Measurements from ENCODE around the gene C9orf72. TPM values are rescaled to one million over a fixed set of nuclear protein-coding genes. Genes with fewer than 3 reads are reported as not detected.

Gene C9orf72
- total and polyA plus RNA-seq, 11 donors, result 7.2 to 27.2 (median 13.8) TPM

DNA sequence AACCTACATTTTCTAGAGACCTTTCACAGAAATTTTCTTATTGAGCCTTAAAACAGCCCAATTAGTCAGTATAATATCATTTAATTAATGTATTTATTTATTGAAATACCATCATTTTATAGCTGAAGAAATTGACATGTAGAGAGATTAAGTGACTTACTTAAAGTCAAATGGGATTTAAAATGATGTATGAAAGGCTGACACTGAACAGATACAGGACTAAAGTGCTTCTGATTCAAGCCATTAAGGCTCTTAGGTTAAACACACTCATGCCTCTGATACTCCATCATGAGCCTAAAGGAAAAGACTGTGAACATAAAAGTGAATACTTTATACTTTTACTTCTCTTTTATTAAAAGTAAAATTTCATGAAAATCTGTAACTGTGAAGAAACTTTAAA is 12.8 kb downstream of the C9orf72 start:
- Histone ChIP-seq H3K4me3 (no peak overlapping the region), H3K36me3 (peaks cover 3 to 98% (median 77%) of the 10 kb centered on the region in 9 donors), H3K4me1 (peaks cover 0 to 5% (median 0%) of the 10 kb centered on the region in 12 donors), H3K9me3 (no peaks in the 10 kb centered on the region), H3K27ac (no peak overlapping the region), H3K27me3 (no peaks in the 10 kb centered on the region)
- intact Hi-C loops (cut with DNase I), result no loop called here
- DNase-seq (no peak), ATAC-seq (no peak)
- TF ChIP-seq, protein P1, sequence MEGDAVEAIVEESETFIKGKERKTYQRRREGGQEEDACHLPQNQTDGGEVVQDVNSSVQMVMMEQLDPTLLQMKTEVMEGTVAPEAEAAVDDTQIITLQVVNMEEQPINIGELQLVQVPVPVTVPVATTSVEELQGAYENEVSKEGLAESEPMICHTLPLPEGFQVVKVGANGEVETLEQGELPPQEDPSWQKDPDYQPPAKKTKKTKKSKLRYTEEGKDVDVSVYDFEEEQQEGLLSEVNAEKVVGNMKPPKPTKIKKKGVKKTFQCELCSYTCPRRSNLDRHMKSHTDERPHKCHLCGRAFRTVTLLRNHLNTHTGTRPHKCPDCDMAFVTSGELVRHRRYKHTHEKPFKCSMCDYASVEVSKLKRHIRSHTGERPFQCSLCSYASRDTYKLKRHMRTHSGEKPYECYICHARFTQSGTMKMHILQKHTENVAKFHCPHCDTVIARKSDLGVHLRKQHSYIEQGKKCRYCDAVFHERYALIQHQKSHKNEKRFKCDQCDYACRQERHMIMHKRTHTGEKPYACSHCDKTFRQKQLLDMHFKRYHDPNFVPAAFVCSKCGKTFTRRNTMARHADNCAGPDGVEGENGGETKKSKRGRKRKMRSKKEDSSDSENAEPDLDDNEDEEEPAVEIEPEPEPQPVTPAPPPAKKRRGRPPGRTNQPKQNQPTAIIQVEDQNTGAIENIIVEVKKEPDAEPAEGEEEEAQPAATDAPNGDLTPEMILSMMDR (IDR thresholded peaks at IDR 0.05), result no peak
- TF ChIP-seq POLR2A (IDR thresholded peaks at IDR 0.05), result no peak

DNA sequence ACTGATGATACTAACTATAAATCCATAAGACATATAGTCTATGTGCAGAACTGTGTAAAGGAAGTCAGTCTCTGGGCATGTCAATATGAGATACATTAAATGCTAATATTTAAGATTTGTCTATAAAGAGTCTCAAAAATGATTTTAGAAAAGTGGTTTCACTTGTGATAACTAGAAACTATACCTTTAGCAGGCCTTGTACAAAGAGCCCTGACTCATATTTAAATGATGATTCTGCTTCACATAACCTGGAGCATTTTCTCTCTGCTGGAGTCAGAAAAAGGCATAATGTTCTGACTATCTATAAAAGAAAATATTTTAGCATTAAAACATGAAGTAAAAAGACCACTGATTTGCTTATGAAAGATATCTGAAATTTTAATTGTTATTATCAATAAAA is 15.0 kb downstream of the C9orf72 start:
- Histone ChIP-seq H3K27me3 (no peaks in the 10 kb centered on the region), H3K27ac (no peak overlapping the region), H3K4me1 (no peaks in the 10 kb centered on the region), H3K36me3 (peaks cover 3 to 100% (median 92%) of the 10 kb centered on the region in 9 donors), H3K9me3 (no peaks in the 10 kb centered on the region), H3K4me3 (no peak overlapping the region)
- no peak for ATAC-seq
- no peak for DNase-seq
- intact Hi-C loops (cut with DNase I), result loop anchor here in 1 of 10 donors (10.0 kb wide), 1 partner anchor 534 kb away; no protein-coding TSS in a partner anchor
- no peak for TF ChIP-seq POLR2A (IDR thresholded peaks at IDR 0.05)
- TF ChIP-seq, protein P1 (IDR thresholded peaks at IDR 0.05), result no peak

DNA sequence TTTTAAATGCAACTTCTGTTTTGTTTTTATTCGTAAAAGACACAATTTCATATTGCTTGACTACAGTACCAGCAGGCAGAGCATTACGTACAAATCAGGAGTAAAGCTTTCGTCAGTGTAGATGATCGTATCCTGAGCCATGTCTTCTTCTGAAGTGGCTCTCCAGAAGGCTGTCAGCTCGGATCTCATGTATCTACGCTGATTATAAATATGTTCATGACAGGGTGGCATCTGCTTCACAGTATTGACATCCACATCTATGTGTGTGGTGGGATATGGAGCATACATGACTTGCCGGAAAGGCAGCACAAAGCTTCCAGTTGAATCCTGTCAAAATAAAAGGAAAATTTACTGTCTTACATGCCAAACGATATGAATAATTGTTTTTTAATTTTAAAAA is 16.8 kb downstream of the C9orf72 start:
- peaks cover 3 to 100% (median 97%) of the 10 kb centered on the region in 9 donors for H3K36me3 ChIP-seq
- ATAC-seq (no peak), DNase-seq (no peak)
- H3K27me3 ChIP-seq, result no peaks in the 10 kb centered on the region
- WGBS, 4 donors, result 90 to 95% (median 93%) methylated on average over 8 of the region's 8 CpGs
- H3K4me1 ChIP-seq, result no peaks in the 10 kb centered on the region
- no peak overlapping the region for H3K27ac ChIP-seq
- intact Hi-C loops (cut with DNase I), result loop anchor here in 1 of 10 donors (10.0 kb wide), 1 partner anchor 532 kb away; no protein-coding TSS in a partner anchor
- no peaks in the 10 kb centered on the region for H3K9me3 ChIP-seq
- H3K4me3 ChIP-seq, result no peak overlapping the region
- TF ChIP-seq, protein P1 (IDR thresholded peaks at IDR 0.05), result no peak
- no peak for TF ChIP-seq POLR2A (IDR thresholded peaks at IDR 0.05)

- H3K27me3 ChIP-seq, result no peaks in the 10 kb centered on the region
- intact Hi-C loops (cut with DNase I), result loop anchor here in 2 of 10 donors (5.0 to 10.0 kb wide), 2 partner anchors 222 to 530 kb away; no protein-coding TSS in a partner anchor
Measured at GRCh38 chr9:27554712-27555111, 18.6 kb downstream of the C9orf72 start.

More at GRCh38 chr9:27554712-27555111, 18.6 kb downstream of the C9orf72 start:
- ATAC-seq (no peak), DNase-seq (no peak)
- Histone ChIP-seq H3K9me3 (no peaks in the 10 kb centered on the region), H3K27ac (no peak overlapping the region), H3K4me3 (no peak overlapping the region), H3K36me3 (peaks cover 3 to 100% (median 96%) of the 10 kb centered on the region in 9 donors), H3K4me1 (no peaks in the 10 kb centered on the region)
- TF ChIP-seq, protein P1 (IDR thresholded peaks at IDR 0.05), result no peak
- TF ChIP-seq POLR2A (IDR thresholded peaks at IDR 0.05), result no peak
- WGBS, 4 donors, result 91 to 98% (median 98%) methylated on average over 1 of the region's 1 CpG
